Stomach (tissue), 4 donors: Measurements from ENCODE around the gene RNU6-9.

Experiments used
- POLR2A ChIP-seq, 4 donors: fragments of 450-650 bp; IDR thresholded peaks; one replicate each; pipeline ENCODE4 v1.6.1; 2016; ENCODE audit warnings: antibody characterized with exemption in 4 of 4, control low read depth in 2 of 4, mild to moderate bottlenecking in 1 of 4, moderate library complexity in 1 of 4
- TF ChIP-seq, protein P1 (sequence below), 7 experiments: fragments of 450-650 bp in 4 of 7; fragments of 200-600 bp in 3 of 7; sonication (generic) in 3 of 7; IDR thresholded peaks; one replicate each; pipeline ENCODE4 v1.5.1; 2016 to 2019; ENCODE audit warnings: antibody characterized with exemption in 7 of 7, control low read depth in 2 of 7, mild to moderate bottlenecking in 1 of 7

- TF ChIP-seq, protein P1, sequence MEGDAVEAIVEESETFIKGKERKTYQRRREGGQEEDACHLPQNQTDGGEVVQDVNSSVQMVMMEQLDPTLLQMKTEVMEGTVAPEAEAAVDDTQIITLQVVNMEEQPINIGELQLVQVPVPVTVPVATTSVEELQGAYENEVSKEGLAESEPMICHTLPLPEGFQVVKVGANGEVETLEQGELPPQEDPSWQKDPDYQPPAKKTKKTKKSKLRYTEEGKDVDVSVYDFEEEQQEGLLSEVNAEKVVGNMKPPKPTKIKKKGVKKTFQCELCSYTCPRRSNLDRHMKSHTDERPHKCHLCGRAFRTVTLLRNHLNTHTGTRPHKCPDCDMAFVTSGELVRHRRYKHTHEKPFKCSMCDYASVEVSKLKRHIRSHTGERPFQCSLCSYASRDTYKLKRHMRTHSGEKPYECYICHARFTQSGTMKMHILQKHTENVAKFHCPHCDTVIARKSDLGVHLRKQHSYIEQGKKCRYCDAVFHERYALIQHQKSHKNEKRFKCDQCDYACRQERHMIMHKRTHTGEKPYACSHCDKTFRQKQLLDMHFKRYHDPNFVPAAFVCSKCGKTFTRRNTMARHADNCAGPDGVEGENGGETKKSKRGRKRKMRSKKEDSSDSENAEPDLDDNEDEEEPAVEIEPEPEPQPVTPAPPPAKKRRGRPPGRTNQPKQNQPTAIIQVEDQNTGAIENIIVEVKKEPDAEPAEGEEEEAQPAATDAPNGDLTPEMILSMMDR (IDR thresholded peaks at IDR 0.05): no peak
- TF ChIP-seq POLR2A (IDR thresholded peaks at IDR 0.05): no peak
These were observed 40.2 kb upstream of the RNU6-9 start for GRCh38 chr19:853014-853585.
